HG03342 (cell line): ENCODE data around the gene GDF2.

Experiments used
- ATAC-seq: cut with Tn5 transposase; IDR thresholded peaks from one replicate; pipeline ENCODE4 v1.9.1; 2021; ENCODE audit warnings: mild to moderate bottlenecking, moderate library complexity; ENCODE audit not compliant: unreplicated experiment

Gene GDF2

GRCh38 chr10:47311193-47311931 is 10.9 kb upstream of the GDF2 start:
- no peak for ATAC-seq

GRCh38 chr10:47311932-47312662 is 10.2 kb upstream of the GDF2 start:
- peak; percentile 55 for ATAC-seq

GRCh38 chr10:47312663-47312995 is 9.6 kb upstream of the GDF2 start:
- no peak for ATAC-seq

GRCh38 chr10:47314416-47314970 is 7.8 kb upstream of the GDF2 start:
- ATAC-seq: no peak

- no peak for ATAC-seq
These were observed 6.8 kb upstream of the GDF2 start for GRCh38 chr10:47315421-47315820.

GRCh38 chr10:47316131-47316530 is 6.1 kb upstream of the GDF2 start:
- no peak for ATAC-seq

- no peak for ATAC-seq
These were observed 5.0 kb upstream of the GDF2 start for GRCh38 chr10:47317251-47317650.

- ATAC-seq: no peak
These were observed 3.5 kb upstream of the GDF2 start for GRCh38 chr10:47318706-47319105.

GRCh38 chr10:47319784-47320183 is 2.5 kb upstream of the GDF2 start:
- ATAC-seq: no peak

GRCh38 chr10:47320812-47321211 is 1.4 kb upstream of the GDF2 start:
- no peak for ATAC-seq

- no peak for ATAC-seq
These were observed 596 bp upstream of the GDF2 start for GRCh38 chr10:47321521-47322195.

GRCh38 chr10:47323087-47323486 is 833 bp downstream of the GDF2 start:
- ATAC-seq: no peak

- no peak for ATAC-seq
These were observed 1.5 kb downstream of the GDF2 start for GRCh38 chr10:47323636-47324296.

- ATAC-seq: no peak
These were observed 3.3 kb downstream of the GDF2 start for GRCh38 chr10:47325303-47326291.

- ATAC-seq: no peak
These were observed 4.2 kb downstream of the GDF2 start for GRCh38 chr10:47326306-47326926.

- ATAC-seq: no peak
These were observed 4.7 kb downstream of the GDF2 start for GRCh38 chr10:47326927-47327330.

GRCh38 chr10:47329855-47330254 is 7.6 kb downstream of the GDF2 start:
- no peak for ATAC-seq

- no peak for ATAC-seq
These were observed 8.1 kb downstream of the GDF2 start for GRCh38 chr10:47330366-47330765.

- no peak for ATAC-seq
These were observed 8.6 kb downstream of the GDF2 start for GRCh38 chr10:47330804-47331203.

- ATAC-seq: no peak
These were observed 9.2 kb downstream of the GDF2 start for GRCh38 chr10:47331491-47331890.
